PFSK-1 (cell line): ENCODE results near the gene QRFP.

ENCODE experiments used
- FOXP2 ChIP-seq: optimal IDR thresholded peaks from 2 replicates; pipeline ENCODE3; 2011; ENCODE audit warnings: borderline replicate concordance, control low read depth, inconsistent platforms; ENCODE audit not compliant: insufficient read depth; ENCODE audit errors: extremely low read length, extremely low read depth
- POLR2AphosphoS5 ChIP-seq: IDR thresholded peaks from 2 replicates; pipeline ENCODE4 v1.6.1; 2012; ENCODE audit warnings: low read depth, mild to moderate bottlenecking, control low read depth, low read length, moderate library complexity
- REST ChIP-seq, 2 experiments: IDR thresholded peaks; 2 replicates each; pipeline versions ENCODE4 v1.6.1 to v1.8.0; 2011 to 2012; ENCODE audit warnings: low read depth in 2 of 2, low read length in 2 of 2, control low read depth in 1 of 2, inconsistent platforms in 1 of 2, mild to moderate bottlenecking in 1 of 2, moderate library complexity in 1 of 2; ENCODE audit not compliant: insufficient read depth in 1 of 2
- SIN3A ChIP-seq: IDR thresholded peaks from 2 replicates; pipeline ENCODE4 v1.6.1; 2012; ENCODE audit warnings: mild to moderate bottlenecking, low read length, moderate library complexity, borderline replicate concordance; ENCODE audit not compliant: insufficient read depth
- TAF1 ChIP-seq: IDR thresholded peaks from 2 replicates; pipeline ENCODE4 v1.6.1; 2012; ENCODE audit warnings: low read length, control low read depth, borderline replicate concordance; ENCODE audit not compliant: insufficient read depth

QRFP gene

GRCh38 chr9:130938652-130939404 lies 42.2 kb upstream of the QRFP start, which contains the start of gene FIBCD1:
TSS of gene FIBCD1 (minus strand) at chr9:130939247. CDS start at chr9:130938607, 640 bp downstream.
- TF ChIP-seq FOXP2: no peak
- no peak for TF ChIP-seq POLR2AphosphoS5
- no peak for TF ChIP-seq SIN3A
- no peak for TF ChIP-seq REST (IDR thresholded peaks at IDR 0.05; ENCODE audit: insufficient read depth in 1 of 2, low read depth in 2 of 2, low read length in 2 of 2)
- no peak for TF ChIP-seq TAF1

- TF ChIP-seq SIN3A (no peak), REST (IDR thresholded peaks at IDR 0.05; ENCODE audit: insufficient read depth in 1 of 2, low read depth in 2 of 2, low read length in 2 of 2) (no peak), POLR2AphosphoS5 (no peak), FOXP2 (no peak), TAF1 (no peak)
Observed at GRCh38 chr9:130938184-130938651, 41.6 kb upstream of the QRFP start.

DNA sequence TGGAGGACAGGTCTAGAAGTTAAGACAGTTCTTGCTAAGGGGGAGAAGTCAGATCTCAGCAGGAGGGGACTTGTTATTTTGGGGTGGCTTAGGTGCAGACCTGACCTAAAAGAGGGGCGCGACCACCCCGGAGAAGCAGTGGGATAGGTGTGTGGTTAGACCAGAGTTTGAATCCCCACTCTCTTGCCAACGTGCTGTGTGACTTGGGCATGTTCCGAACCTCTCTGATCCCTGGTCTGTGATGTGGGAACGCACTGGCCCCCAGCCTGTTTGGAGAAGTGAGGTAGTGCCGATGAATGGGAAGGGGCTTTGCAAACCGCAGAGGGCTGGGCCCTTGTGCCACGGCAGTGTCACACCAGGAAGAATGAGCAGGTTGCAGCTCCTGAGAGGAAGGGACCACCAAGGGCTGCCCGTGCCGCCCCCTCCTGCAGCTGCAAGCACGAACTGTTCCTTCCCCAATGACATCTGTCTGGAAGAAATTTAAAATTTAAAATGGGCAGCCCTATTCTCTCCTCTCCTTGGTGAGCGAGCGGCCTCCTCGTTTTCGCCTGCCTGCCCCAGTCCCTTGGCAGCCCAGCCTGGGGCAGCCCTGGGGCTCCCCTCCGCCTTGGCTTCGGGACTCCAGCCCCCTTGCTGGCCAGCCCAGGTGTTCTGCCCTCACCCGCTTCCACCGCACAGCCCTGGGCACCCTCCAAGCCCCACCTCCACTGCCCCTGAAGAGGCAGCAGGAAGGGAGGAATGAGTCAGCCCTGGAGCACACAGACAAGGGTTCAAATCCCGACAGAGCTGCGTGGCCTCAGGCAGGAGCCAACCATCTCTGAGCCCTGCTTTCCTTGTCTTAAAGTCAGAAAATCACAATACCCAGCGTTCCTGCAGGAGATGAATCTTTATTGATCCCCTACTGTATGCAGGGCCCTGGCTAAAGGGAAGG lies 40.8 kb upstream of the QRFP start:
- no peak for TF ChIP-seq POLR2AphosphoS5
- TF ChIP-seq SIN3A: no peak
- no peak for TF ChIP-seq TAF1
- no peak for TF ChIP-seq FOXP2
- no peak for TF ChIP-seq REST (IDR thresholded peaks at IDR 0.05; ENCODE audit: insufficient read depth in 1 of 2, low read depth in 2 of 2, low read length in 2 of 2)

DNA sequence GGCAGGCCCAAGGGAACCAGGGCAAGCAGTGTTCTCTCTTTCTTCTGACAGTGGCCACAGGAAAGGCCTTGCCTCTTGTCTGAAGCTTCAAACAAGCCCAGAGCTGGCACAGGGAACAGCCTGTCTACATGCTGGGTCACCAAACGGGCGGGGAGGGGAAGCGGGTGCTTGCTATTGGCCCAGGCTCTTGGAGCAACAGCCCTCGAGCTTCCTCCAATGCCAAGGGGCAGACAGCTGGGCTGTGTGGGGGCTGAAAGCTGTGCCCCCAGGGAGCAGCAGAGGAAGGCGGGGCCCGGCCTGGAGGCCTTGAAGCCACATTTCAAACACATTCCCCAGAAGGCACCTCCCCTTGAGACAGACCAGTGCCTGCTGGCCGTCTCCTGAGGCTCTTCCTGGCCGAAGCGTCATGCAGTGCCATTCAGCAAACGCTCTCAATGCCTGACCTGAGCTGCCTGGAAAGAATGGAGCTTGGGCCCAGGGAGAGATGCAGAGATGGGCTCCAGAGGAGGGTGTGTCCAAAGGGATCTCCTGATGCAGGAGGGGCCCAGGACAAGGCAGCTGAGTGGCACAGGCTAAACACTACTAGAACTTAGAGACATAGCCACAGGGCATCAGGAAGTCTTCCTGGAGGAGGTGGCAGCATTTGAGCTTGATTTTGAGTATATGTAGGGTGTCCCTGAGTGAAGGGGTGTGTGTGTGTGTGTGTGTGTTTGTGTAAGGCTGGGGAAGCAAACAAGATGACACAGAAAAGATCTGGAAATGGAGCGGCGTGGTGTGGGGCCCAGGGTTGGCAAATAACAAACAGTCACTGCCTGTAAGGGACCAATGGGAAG lies 39.9 kb upstream of the QRFP start:
- TF ChIP-seq SIN3A: no peak
- no peak for TF ChIP-seq POLR2AphosphoS5
- TF ChIP-seq FOXP2: no peak
- no peak for TF ChIP-seq TAF1
- TF ChIP-seq REST (IDR thresholded peaks at IDR 0.05; ENCODE audit: insufficient read depth in 1 of 2, low read depth in 2 of 2, low read length in 2 of 2): no peak
